Activated CD8-positive, alpha-beta memory T cell treated with anti-CD3 and anti-CD28 coated beads, Interleukin-2, amount 10 ng/mL, durations not matched to agents 7 days and 5 days (primary cell): ENCODE results near the gene PTPRG. TPM values are rescaled to one million over a fixed set of nuclear protein-coding genes. Genes with fewer than 3 reads are reported as not detected.

Experiments
- ATAC-seq: fragments of 150-1000 bp; cut with Tn5 transposase; one replicate; pipeline ENCODE4 v1.10.0; 2021; ENCODE audit warnings: moderate library complexity
- CTCF ChIA-PET: fragments of 350-600 bp; sonication (Branson Sonifier 250); formaldehyde crosslinking; loops from one replicate; lab custom pipeline; 2021; ENCODE audit warnings: antibody characterized with exemption; lab: Charles Lee
- DNase-seq: peaks from one replicate; pipeline ENCODE4 v3.0.0-alpha.2; 2020
- H3K27ac Mint-ChIP-seq: one replicate; pipeline ENCODE4 v1.8.0; 2021; ENCODE audit warnings: mild to moderate bottlenecking, mixed read lengths
- H3K27me3 Mint-ChIP-seq: one replicate; pipeline ENCODE4 v1.8.0; 2021; ENCODE audit warnings: mixed read lengths
- H3K36me3 Mint-ChIP-seq: one replicate; pipeline ENCODE4 v1.8.0; 2021; ENCODE audit warnings: mild to moderate bottlenecking, mixed read lengths
- H3K4me1 Mint-ChIP-seq: one replicate; pipeline ENCODE4 v1.8.0; 2021; ENCODE audit warnings: mixed read lengths
- H3K4me3 Mint-ChIP-seq: one replicate; pipeline ENCODE4 v1.8.0; 2021; ENCODE audit warnings: mild to moderate bottlenecking, moderate library complexity, mixed read lengths
- H3K9me3 Mint-ChIP-seq: one replicate; pipeline ENCODE4 v1.8.0; 2022; ENCODE audit warnings: low read depth, mixed read lengths
- total RNA-seq, 2 experiments: library from RNA; stranded (reverse); gene quantifications; one replicate each; pipeline ENCODE4 v1.2.3, GENCODE V29; 2021

PTPRG gene
- total RNA-seq, 2 experiments from 2014 or later, result 0.21 TPM; not detected in 1

GRCh38 chr3:61646851-61647525 is 85.6 kb downstream of the PTPRG start:
- no peaks in the 10 kb centered on the region for H3K9me3 Mint-ChIP-seq
- no peak overlapping the region for H3K27ac Mint-ChIP-seq
- DNase-seq (no peak), ATAC-seq (no peak)
- CTCF ChIA-PET, result no interaction called here
- H3K27me3 Mint-ChIP-seq, result no peaks in the 10 kb centered on the region
- H3K36me3 Mint-ChIP-seq, result no peaks in the 10 kb centered on the region
- H3K4me3 Mint-ChIP-seq, result no peak overlapping the region
- no peaks in the 10 kb centered on the region for H3K4me1 Mint-ChIP-seq

GRCh38 chr3:61648481-61648880 is 87.1 kb downstream of the PTPRG start:
- no peaks in the 10 kb centered on the region for H3K27me3 Mint-ChIP-seq
- DNase-seq, result no peak
- H3K36me3 Mint-ChIP-seq, result no peaks in the 10 kb centered on the region
- CTCF ChIA-PET, result no interaction called here
- H3K9me3 Mint-ChIP-seq, result no peaks in the 10 kb centered on the region
- no peak overlapping the region for H3K27ac Mint-ChIP-seq
- ATAC-seq, result no peak
- no peak overlapping the region for H3K4me3 Mint-ChIP-seq
- no peaks in the 10 kb centered on the region for H3K4me1 Mint-ChIP-seq

GRCh38 chr3:61649381-61650170 is 88.2 kb downstream of the PTPRG start:
- H3K9me3 Mint-ChIP-seq, result no peaks in the 10 kb centered on the region
- no peak overlapping the region for H3K27ac Mint-ChIP-seq
- H3K27me3 Mint-ChIP-seq, result no peaks in the 10 kb centered on the region
- no peaks in the 10 kb centered on the region for H3K4me1 Mint-ChIP-seq
- H3K4me3 Mint-ChIP-seq, result no peak overlapping the region
- no peak for DNase-seq
- H3K36me3 Mint-ChIP-seq, result no peaks in the 10 kb centered on the region
- ATAC-seq, result no peak
- CTCF ChIA-PET, result no interaction called here

GRCh38 chr3:61650276-61650675 is 88.9 kb downstream of the PTPRG start:
- Mint-ChIP-seq H3K36me3 (no peaks in the 10 kb centered on the region), H3K4me1 (no peaks in the 10 kb centered on the region), H3K27ac (no peak overlapping the region), H3K9me3 (no peaks in the 10 kb centered on the region), H3K27me3 (no peaks in the 10 kb centered on the region), H3K4me3 (no peak overlapping the region)
- CTCF ChIA-PET, result no interaction called here
- DNase-seq (no peak), ATAC-seq (no peak)

GRCh38 chr3:61650719-61651410 is 89.5 kb downstream of the PTPRG start:
- Mint-ChIP-seq H3K4me3 (no peak overlapping the region), H3K36me3 (no peaks in the 10 kb centered on the region), H3K27me3 (no peaks in the 10 kb centered on the region), H3K27ac (no peak overlapping the region), H3K4me1 (no peaks in the 10 kb centered on the region), H3K9me3 (no peaks in the 10 kb centered on the region)
- CTCF ChIA-PET, result no interaction called here
- DNase-seq (no peak), ATAC-seq (no peak)

GRCh38 chr3:61657689-61658088 is 96.3 kb downstream of the PTPRG start:
- CTCF ChIA-PET, result no interaction called here
- Mint-ChIP-seq H3K27me3 (no peaks in the 10 kb centered on the region), H3K9me3 (no peaks in the 10 kb centered on the region), H3K4me1 (no peaks in the 10 kb centered on the region), H3K36me3 (no peaks in the 10 kb centered on the region), H3K27ac (no peak overlapping the region), H3K4me3 (no peak overlapping the region)
- DNase-seq (no peak), ATAC-seq (no peak)

GRCh38 chr3:61662861-61663260 is 101.5 kb downstream of the PTPRG start:
- no peaks in the 10 kb centered on the region for H3K4me1 Mint-ChIP-seq
- DNase-seq (no peak), ATAC-seq (no peak)
- no peaks in the 10 kb centered on the region for H3K27me3 Mint-ChIP-seq
- H3K4me3 Mint-ChIP-seq, result no peak overlapping the region
- no peaks in the 10 kb centered on the region for H3K36me3 Mint-ChIP-seq
- CTCF ChIA-PET, result no interaction called here
- no peaks in the 10 kb centered on the region for H3K9me3 Mint-ChIP-seq
- no peak overlapping the region for H3K27ac Mint-ChIP-seq

GRCh38 chr3:61663356-61664104 is 102.2 kb downstream of the PTPRG start:
- no peak overlapping the region for H3K27ac Mint-ChIP-seq
- no peak overlapping the region for H3K4me3 Mint-ChIP-seq
- no peaks in the 10 kb centered on the region for H3K4me1 Mint-ChIP-seq
- no peaks in the 10 kb centered on the region for H3K36me3 Mint-ChIP-seq
- no peaks in the 10 kb centered on the region for H3K9me3 Mint-ChIP-seq
- ATAC-seq, result no peak
- no peak for DNase-seq
- H3K27me3 Mint-ChIP-seq, result no peaks in the 10 kb centered on the region
- CTCF ChIA-PET, result no interaction called here

- H3K36me3 Mint-ChIP-seq, result no peaks in the 10 kb centered on the region
- ATAC-seq (no peak), DNase-seq (no peak)
- H3K4me3 Mint-ChIP-seq, result no peak overlapping the region
- no peaks in the 10 kb centered on the region for H3K4me1 Mint-ChIP-seq
- H3K9me3 Mint-ChIP-seq, result no peaks in the 10 kb centered on the region
- H3K27ac Mint-ChIP-seq, result no peak overlapping the region
- no peaks in the 10 kb centered on the region for H3K27me3 Mint-ChIP-seq
- CTCF ChIA-PET, result no interaction called here
These were observed 102.7 kb downstream of the PTPRG start for GRCh38 chr3:61664105-61664482.

GRCh38 chr3:61665121-61665520 is 103.8 kb downstream of the PTPRG start:
- no peak overlapping the region for H3K4me3 Mint-ChIP-seq
- CTCF ChIA-PET, result no interaction called here
- no peaks in the 10 kb centered on the region for H3K27me3 Mint-ChIP-seq
- H3K4me1 Mint-ChIP-seq, result no peaks in the 10 kb centered on the region
- no peaks in the 10 kb centered on the region for H3K36me3 Mint-ChIP-seq
- no peak overlapping the region for H3K27ac Mint-ChIP-seq
- H3K9me3 Mint-ChIP-seq, result no peaks in the 10 kb centered on the region
- no peak for DNase-seq
- no peak for ATAC-seq

GRCh38 chr3:61665987-61666386 is 104.6 kb downstream of the PTPRG start:
- no peaks in the 10 kb centered on the region for H3K27me3 Mint-ChIP-seq
- H3K27ac Mint-ChIP-seq, result no peak overlapping the region
- peaks cover 2% of the 10 kb centered on the region for H3K9me3 Mint-ChIP-seq
- CTCF ChIA-PET, result no interaction called here
- H3K36me3 Mint-ChIP-seq, result no peaks in the 10 kb centered on the region
- DNase-seq (no peak), ATAC-seq (no peak)
- H3K4me1 Mint-ChIP-seq, result no peaks in the 10 kb centered on the region
- no peak overlapping the region for H3K4me3 Mint-ChIP-seq

- Mint-ChIP-seq H3K36me3 (no peaks in the 10 kb centered on the region), H3K27me3 (no peaks in the 10 kb centered on the region), H3K4me1 (no peaks in the 10 kb centered on the region), H3K27ac (no peak overlapping the region), H3K4me3 (no peak overlapping the region), H3K9me3 (peaks cover 2% of the 10 kb centered on the region)
- no peak for DNase-seq
- CTCF ChIA-PET, result no interaction called here
- no peak for ATAC-seq
These were observed 105.4 kb downstream of the PTPRG start for GRCh38 chr3:61666615-61667330.

GRCh38 chr3:61667383-61667782 is 106.0 kb downstream of the PTPRG start:
- Mint-ChIP-seq H3K36me3 (no peaks in the 10 kb centered on the region), H3K27ac (no peak overlapping the region), H3K4me3 (no peak overlapping the region), H3K27me3 (no peaks in the 10 kb centered on the region), H3K9me3 (peaks cover 2% of the 10 kb centered on the region), H3K4me1 (no peaks in the 10 kb centered on the region)
- ATAC-seq (no peak), DNase-seq (no peak)
- CTCF ChIA-PET, result no interaction called here
